Duodenal mucosa (tissue), 2 donors: ENCODE results near the gene PLXNA2.

Experiments
- H3K27ac ChIP-seq: one replicate; pipeline ENCODE4 v1.7.0; 2013; ENCODE audit warnings: low read depth, low read length
- H3K27me3 ChIP-seq, 2 donors: one replicate each; pipeline ENCODE4 v1.7.0; 2013; ENCODE audit warnings: low read length in 2 of 2, control low read depth in 1 of 2; ENCODE audit not compliant: insufficient read depth in 2 of 2, control insufficient read depth in 1 of 2
- H3K36me3 ChIP-seq, 2 donors: one replicate each; pipeline ENCODE4 v1.7.0; 2013; ENCODE audit warnings: low read length in 2 of 2, control low read depth in 1 of 2; ENCODE audit not compliant: insufficient read depth in 2 of 2, control insufficient read depth in 1 of 2
- H3K4me1 ChIP-seq, 2 donors: one replicate each; pipeline ENCODE4 v1.7.0; 2013; ENCODE audit warnings: low read length in 2 of 2, control low read depth in 1 of 2; ENCODE audit not compliant: insufficient read depth in 2 of 2, control insufficient read depth in 1 of 2
- H3K4me3 ChIP-seq, 2 donors: one replicate each; pipeline ENCODE4 v1.7.0; 2013; ENCODE audit warnings: low read length in 2 of 2, low read depth in 1 of 2
- H3K9ac ChIP-seq, 2 donors: one replicate each; pipeline ENCODE4 v1.7.0; 2013; ENCODE audit warnings: low read length in 2 of 2, low read depth in 1 of 2
- H3K9me3 ChIP-seq, 2 donors: one replicate each; pipeline ENCODE4 v1.7.0; 2013; ENCODE audit warnings: low read length in 2 of 2, control low read depth in 1 of 2; ENCODE audit not compliant: control insufficient read depth in 1 of 2

The PLXNA2 gene

DNA sequence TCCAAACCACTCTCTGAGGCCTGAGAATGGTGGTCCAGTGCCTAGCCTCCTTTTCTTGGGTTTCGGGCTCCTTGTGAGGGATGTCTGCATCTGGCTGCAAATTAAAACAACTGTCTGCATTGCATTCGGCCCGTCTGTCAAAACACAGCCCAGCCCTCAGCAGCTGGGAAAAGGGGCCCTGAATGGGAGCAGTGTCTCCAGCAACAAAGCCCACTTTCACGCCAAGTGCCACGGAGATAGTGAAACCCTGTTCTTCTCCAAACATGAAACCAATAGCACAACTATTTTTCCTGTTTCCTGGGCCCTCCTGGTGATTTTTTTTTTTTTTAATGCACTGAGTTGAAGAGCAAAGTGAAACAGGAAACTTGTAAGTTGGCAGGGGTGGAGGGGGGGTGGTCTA, 138.4 kb downstream of the PLXNA2 start:
- no peaks in the 10 kb centered on the region for H3K9me3 ChIP-seq
- no peak overlapping the region for H3K4me3 ChIP-seq
- H3K4me1 ChIP-seq, result peaks cover 52 to 61% of the 10 kb centered on the region in 2 donors
- H3K27ac ChIP-seq, result no peak overlapping the region
- no peak overlapping the region for H3K9ac ChIP-seq
- H3K36me3 ChIP-seq, result peaks cover 0 to 7% of the 10 kb centered on the region in 2 donors
- no peaks in the 10 kb centered on the region for H3K27me3 ChIP-seq

DNA sequence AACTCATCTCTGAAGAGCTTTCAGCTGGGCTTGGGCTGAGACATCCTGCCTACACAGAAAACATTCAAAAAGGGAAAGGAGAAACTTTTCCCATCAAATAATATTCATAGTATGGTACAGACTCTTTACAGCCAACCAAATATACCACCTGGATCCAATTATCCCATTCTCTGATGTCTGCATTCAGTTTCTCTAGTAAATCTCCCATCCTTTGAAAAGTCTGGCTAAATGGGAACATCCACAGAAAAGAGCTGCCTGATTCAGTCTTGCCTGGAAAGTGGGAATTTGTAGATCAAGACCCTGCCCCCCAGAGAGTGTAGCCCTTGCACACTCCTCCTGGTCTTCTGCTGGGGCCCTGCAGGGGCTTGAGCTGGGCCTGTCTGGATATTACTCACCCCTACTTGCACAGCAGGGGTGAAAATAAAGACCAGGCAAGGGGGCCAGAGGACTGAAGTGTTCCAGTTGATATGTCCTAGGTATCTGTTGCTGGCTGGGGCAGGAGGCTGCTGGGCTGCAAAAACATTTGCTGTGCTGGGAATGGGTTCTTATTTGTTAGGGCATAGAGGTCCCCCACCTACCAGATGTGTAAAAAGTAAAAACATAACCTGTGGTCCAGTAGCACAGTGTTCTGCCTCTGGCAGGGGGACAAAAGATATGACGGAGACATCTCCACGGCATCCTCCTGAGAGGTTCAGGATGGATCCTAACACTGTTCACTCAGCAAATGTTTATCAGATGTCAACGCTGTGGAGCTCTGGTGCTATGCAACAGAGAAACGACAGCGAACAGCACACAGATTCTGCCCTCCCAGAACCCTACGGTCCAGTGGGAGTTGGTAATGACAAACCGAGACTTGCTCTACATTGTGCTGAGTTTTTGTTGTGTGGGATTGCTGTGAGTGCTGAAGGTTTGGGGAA, 140.3 kb downstream of the PLXNA2 start:
- H3K4me1 ChIP-seq, result peaks cover 55 to 66% of the 10 kb centered on the region in 2 donors
- no peaks in the 10 kb centered on the region for H3K27me3 ChIP-seq
- H3K9me3 ChIP-seq, result no peaks in the 10 kb centered on the region
- no peak overlapping the region for H3K4me3 ChIP-seq
- H3K9ac ChIP-seq, result no peak overlapping the region
- peaks cover 0 to 8% of the 10 kb centered on the region in 2 donors for H3K36me3 ChIP-seq
- H3K27ac ChIP-seq, result no peak overlapping the region

DNA sequence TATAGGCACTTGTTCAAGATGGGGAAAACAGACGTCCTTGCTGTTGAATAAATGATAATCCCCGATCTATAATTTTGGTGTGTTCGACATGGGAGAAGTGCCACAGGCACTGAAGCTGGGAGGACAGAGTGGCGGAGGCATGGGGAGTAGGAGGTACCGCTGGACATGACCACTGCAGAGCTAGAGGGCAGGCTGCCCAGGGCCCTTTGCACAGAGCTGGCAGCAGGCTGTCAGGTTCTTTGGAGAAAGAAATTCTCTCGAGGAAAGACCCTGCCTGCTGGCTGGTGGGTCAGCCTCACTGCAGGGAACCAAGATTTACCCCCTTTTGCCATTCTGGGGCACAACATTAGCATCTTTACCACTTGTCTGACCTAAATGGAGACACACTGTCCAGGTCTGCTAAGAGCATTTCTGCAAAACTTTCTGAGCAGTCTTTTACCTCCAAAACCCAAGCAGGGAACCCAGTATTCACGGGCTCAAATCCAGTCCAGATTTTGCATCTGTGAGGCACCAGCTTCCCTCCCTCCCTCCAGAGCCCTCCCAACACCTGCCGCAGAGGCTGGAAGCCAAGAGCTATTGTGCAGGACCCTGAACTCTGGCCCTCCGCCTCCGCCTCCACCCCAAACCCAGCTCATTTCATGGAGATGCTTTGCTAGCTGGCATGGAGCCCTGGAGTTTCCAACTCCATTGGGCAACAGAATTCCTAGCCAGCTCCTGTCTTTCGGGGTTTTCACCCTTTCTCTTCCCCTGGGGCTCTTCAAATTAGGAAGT, 142.3 kb downstream of the PLXNA2 start:
- peaks cover 46 to 60% of the 10 kb centered on the region in 2 donors for H3K4me1 ChIP-seq
- peak overlapping the region in 1 of 2 donors; percentile 8 for H3K9ac ChIP-seq
- H3K9me3 ChIP-seq, result no peaks in the 10 kb centered on the region
- peaks cover 7 to 18% of the 10 kb centered on the region in 2 donors for H3K36me3 ChIP-seq
- H3K4me3 ChIP-seq, result no peak overlapping the region
- H3K27me3 ChIP-seq, result no peaks in the 10 kb centered on the region
- no peak overlapping the region for H3K27ac ChIP-seq

DNA sequence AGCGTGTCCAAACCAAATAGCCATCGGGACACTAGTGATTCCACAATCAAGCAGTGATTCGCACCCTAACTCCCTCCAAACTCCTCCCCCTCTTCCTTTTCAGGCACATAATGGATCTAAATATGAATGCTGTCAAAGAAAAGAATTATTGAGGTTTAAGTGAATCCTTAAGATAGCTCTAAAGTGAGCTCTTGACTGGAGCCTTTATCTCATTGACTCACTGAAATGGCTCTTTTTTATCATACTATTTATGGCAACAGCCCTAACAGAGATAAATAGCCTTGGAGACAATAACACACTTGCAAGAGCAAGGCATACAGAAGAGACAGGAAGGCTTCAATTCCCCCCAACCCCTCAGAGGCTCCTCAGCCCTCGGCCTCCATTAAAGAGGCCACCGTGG, 143.3 kb downstream of the PLXNA2 start:
- no peaks in the 10 kb centered on the region for H3K27me3 ChIP-seq
- no peak overlapping the region for H3K27ac ChIP-seq

GRCh38 chr1:208100106-208100505, 144.1 kb downstream of the PLXNA2 start:
- Histone ChIP-seq H3K4me3 (no peak overlapping the region), H3K27me3 (no peaks in the 10 kb centered on the region), H3K27ac (no peak overlapping the region), H3K9me3 (no peaks in the 10 kb centered on the region), H3K4me1 (peaks cover 37 to 48% of the 10 kb centered on the region in 2 donors), H3K9ac (no peak overlapping the region), H3K36me3 (peaks cover 19 to 29% of the 10 kb centered on the region in 2 donors)

More for the DNA sequence above, 143.3 kb downstream of the PLXNA2 start:
- Histone ChIP-seq H3K4me3 (no peak overlapping the region), H3K36me3 (peaks cover 16 to 25% of the 10 kb centered on the region in 2 donors), H3K4me1 (peaks cover 45 to 55% of the 10 kb centered on the region in 2 donors), H3K9ac (no peak overlapping the region), H3K9me3 (no peaks in the 10 kb centered on the region)

GRCh38 chr1:208098773-208099172, 145.4 kb downstream of the PLXNA2 start:
- Histone ChIP-seq H3K4me1 (peaks cover 28 to 34% of the 10 kb centered on the region in 2 donors), H3K4me3 (no peak overlapping the region), H3K9me3 (no peaks in the 10 kb centered on the region), H3K27ac (no peak overlapping the region), H3K36me3 (peaks cover 19 to 36% of the 10 kb centered on the region in 2 donors), H3K9ac (no peak overlapping the region), H3K27me3 (no peaks in the 10 kb centered on the region)

DNA sequence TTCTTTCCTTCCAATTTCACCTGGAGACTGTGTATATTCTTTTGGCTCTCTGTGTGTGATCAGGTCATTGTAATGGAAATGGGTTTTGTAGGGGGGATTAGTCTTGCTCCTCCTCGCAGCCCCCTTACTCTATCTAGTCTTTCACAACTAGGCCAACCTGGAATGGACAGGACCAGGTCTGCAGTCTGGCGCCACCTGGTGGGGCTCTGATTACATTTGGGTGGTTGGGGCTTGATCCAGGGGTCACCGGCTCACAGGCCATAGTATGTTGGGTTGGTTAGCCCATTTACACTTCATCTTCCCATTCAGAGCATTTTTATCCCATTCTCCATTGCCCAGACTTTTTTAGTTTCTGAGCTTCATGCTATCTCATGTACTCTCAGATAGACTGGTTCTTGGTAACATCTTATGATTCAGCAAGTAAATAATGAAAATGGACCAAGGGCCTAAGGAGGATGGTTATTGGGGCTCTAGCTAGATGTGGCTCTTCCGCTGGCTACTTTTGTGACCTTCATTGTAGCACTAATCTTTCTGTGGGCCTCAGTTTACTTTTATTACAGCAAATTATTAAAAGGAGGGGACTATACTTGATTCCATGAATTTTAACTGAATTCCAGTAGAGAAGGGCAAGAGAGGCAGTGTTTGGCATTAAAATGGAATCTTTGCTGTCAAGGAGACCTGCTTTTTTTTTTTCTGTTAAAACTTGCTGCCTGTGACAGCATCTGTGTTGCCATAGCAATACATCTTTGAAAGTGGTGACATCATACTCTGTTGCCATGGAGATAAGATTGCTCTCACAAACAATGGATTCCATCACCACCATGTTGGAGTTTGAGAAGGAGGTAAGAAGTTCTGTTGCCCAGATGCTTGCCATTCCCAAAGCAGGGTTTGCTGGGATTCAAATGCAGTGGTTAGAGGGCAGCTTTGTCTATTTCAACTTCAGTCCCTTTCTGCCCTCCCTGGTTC, 150.1 kb downstream of the PLXNA2 start:
- no peaks in the 10 kb centered on the region for H3K27me3 ChIP-seq
- H3K9me3 ChIP-seq, result no peaks in the 10 kb centered on the region
- no peak overlapping the region for H3K4me3 ChIP-seq
- H3K9ac ChIP-seq, result no peak overlapping the region
- no peak overlapping the region for H3K27ac ChIP-seq
- peaks cover 34 to 73% of the 10 kb centered on the region in 2 donors for H3K36me3 ChIP-seq
- H3K4me1 ChIP-seq, result peaks cover 4 to 5% of the 10 kb centered on the region in 2 donors

- no peak overlapping the region for H3K9ac ChIP-seq
- no peak overlapping the region for H3K27ac ChIP-seq
- H3K9me3 ChIP-seq, result no peaks in the 10 kb centered on the region
- no peaks in the 10 kb centered on the region for H3K27me3 ChIP-seq
- peaks cover 4 to 5% of the 10 kb centered on the region in 2 donors for H3K4me1 ChIP-seq
- H3K4me3 ChIP-seq, result no peak overlapping the region
- peaks cover 28 to 71% of the 10 kb centered on the region in 2 donors for H3K36me3 ChIP-seq
These were observed 151.1 kb downstream of the PLXNA2 start for GRCh38 chr1:208093046-208093445.

- Histone ChIP-seq H3K27me3 (no peaks in the 10 kb centered on the region), H3K9me3 (no peaks in the 10 kb centered on the region), H3K36me3 (peaks cover 24 to 66% of the 10 kb centered on the region in 2 donors), H3K4me3 (no peak overlapping the region), H3K4me1 (peaks cover 8% of the 10 kb centered on the region in 2 donors), H3K27ac (no peak overlapping the region), H3K9ac (no peak overlapping the region)
These were observed 153.5 kb downstream of the PLXNA2 start for GRCh38 chr1:208090388-208091301.
